Neural progenitor cell (in vitro differentiated cells): ENCODE data around the gene JMJD6. TPM values are rescaled to one million over a fixed set of nuclear protein-coding genes. Genes with fewer than 3 reads are reported as not detected.

ENCODE experiments used
- DNase-seq: peaks from one replicate; pipeline ENCODE4 v3.0.0-alpha.2; 2016; ENCODE audit warnings: low spot score
- H2AFZ ChIP-seq: fragments of 200-600 bp; sonication (generic); replicated peaks from 2 replicates; pipeline ENCODE4 v1.6.1; 2016; ENCODE audit warnings: antibody characterized with exemption
- H3F3A ChIP-seq: fragments of 200-600 bp; sonication (generic); 2 replicates; pipeline ENCODE4 v1.6.1; 2016; ENCODE audit warnings: antibody characterized with exemption, low read depth
- H3K27ac ChIP-seq: fragments of 200-600 bp; sonication (generic); 2 replicates; pipeline ENCODE4 v1.5.1; 2016; ENCODE audit warnings: mild to moderate bottlenecking
- H3K27me3 ChIP-seq: fragments of 200-600 bp; sonication (generic); 2 replicates; pipeline ENCODE4 v1.6.1; 2016; ENCODE audit warnings: mild to moderate bottlenecking, moderate library complexity
- H3K36me3 ChIP-seq: fragments of 200-600 bp; sonication (generic); 2 replicates; pipeline ENCODE4 v1.5.1; 2016
- H3K4me1 ChIP-seq: fragments of 200-600 bp; sonication (generic); 2 replicates; pipeline ENCODE4 v1.6.1; 2016; ENCODE audit warnings: mixed run types
- H3K4me2 ChIP-seq: fragments of 200-600 bp; sonication (generic); 2 replicates; pipeline ENCODE4 v1.6.1; 2016
- H3K4me3 ChIP-seq: fragments of 200-600 bp; sonication (generic); 2 replicates; pipeline ENCODE4 v1.5.1; 2016
- H3K79me2 ChIP-seq: fragments of 200-600 bp; sonication (generic); 2 replicates; pipeline ENCODE4 v1.6.1; 2016; ENCODE audit warnings: low read depth
- H3K9ac ChIP-seq: fragments of 200-600 bp; sonication (generic); 2 replicates; pipeline ENCODE4 v1.6.1; 2016
- H3K9me3 ChIP-seq: fragments of 200-600 bp; sonication (generic); 2 replicates; pipeline ENCODE4 v1.5.1; 2016; ENCODE audit warnings: low read depth
- H4K20me1 ChIP-seq: fragments of 200-600 bp; sonication (generic); 2 replicates; pipeline ENCODE4 v1.6.1; 2016; ENCODE audit warnings: low read depth
- H3K27ac Mint-ChIP-seq: 3 replicates; pipeline ENCODE4 v1.8.0; 2021; ENCODE audit warnings: mixed read lengths
- H3K27me3 Mint-ChIP-seq: 2 replicates; pipeline ENCODE4 v1.8.0; 2022; ENCODE audit warnings: low read depth, mild to moderate bottlenecking, inconsistent platforms, moderate library complexity, mixed read lengths; ENCODE audit not compliant: insufficient read depth
- H3K36me3 Mint-ChIP-seq: 3 replicates; pipeline ENCODE4 v1.8.0; 2021; ENCODE audit warnings: mixed read lengths
- H3K4me1 Mint-ChIP-seq: 3 replicates; pipeline ENCODE4 v1.8.0; 2021; ENCODE audit warnings: mixed read lengths
- H3K4me3 Mint-ChIP-seq: 3 replicates; pipeline ENCODE4 v1.8.0; 2021; ENCODE audit warnings: mild to moderate bottlenecking, moderate library complexity, mixed read lengths
- H3K9me3 Mint-ChIP-seq: 3 replicates; pipeline ENCODE4 v1.8.0; 2020; ENCODE audit warnings: mixed read lengths
- EZH2 ChIP-seq: fragments of 200-600 bp; sonication (generic); IDR thresholded peaks from 2 replicates; pipeline ENCODE4 v1.6.1; 2017; ENCODE audit warnings: antibody characterized with exemption, mild to moderate bottlenecking, moderate library complexity
- EZH2phosphoT487 ChIP-seq: fragments of 200-600 bp; sonication (generic); IDR thresholded peaks from 2 replicates; pipeline ENCODE4 v1.6.1; 2017; ENCODE audit warnings: antibody characterized with exemption
- total RNA-seq: library from RNA; depleted of rRNA; stranded (reverse); fragments of >200 nt; gene quantifications from 2 replicates; pipeline ENCODE4 v1.2.3, GENCODE V29; 2015; ENCODE audit warnings: low replicate concordance
- TF ChIP-seq, protein P1 (sequence below): fragments of 200-600 bp; sonication (generic); IDR thresholded peaks from 2 replicates; pipeline ENCODE4 v1.5.1; 2017; ENCODE audit warnings: antibody characterized with exemption, mild to moderate bottlenecking

Gene JMJD6
- total RNA-seq, 1 donor from 2014 or later, result 8.7 TPM

DNA sequence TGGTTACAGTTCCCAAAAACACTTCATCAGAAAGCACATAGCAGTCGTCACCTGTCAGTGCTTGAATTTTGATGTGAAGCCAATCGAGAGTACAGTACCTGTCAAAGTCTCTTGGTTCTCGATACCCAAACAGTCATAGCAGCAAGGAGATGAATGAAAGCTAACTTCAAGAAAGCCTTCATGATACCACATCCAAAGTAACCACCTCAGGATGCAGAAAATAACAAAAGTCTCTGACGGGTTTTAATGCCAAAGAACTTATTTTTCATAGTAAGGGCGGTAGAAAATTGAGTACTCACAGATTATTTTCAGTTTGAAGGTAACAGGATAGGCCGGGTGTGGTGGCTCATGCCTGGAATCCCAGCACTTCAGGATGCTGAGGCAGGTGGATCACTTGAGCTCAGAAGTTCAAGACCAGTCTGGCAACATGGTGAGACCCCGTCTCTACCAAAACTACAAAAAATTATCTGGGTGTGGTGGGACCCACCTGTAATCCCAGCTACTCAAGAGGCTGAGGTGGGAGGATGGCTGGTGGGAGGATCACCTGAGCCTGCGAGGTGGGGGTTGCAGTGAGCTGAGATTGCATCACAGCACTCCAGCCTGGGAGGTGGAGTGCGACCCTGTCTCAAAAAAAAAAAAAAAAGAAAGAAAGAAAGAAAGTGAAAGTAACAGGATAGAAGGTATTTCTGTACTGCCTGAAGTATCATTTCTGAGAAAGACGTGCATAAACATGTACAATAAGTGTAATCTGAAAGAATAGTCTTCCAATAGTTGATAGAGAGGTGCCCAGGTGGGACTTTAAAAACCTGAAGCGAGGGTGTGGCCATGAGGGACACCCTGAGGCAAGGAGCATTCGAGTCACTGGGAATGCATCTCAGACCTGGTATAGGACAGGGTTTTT is 26.9 kb upstream of the JMJD6 start:
- DNase-seq, result no peak
- H3K27ac ChIP-seq, result no peak overlapping the region
- H4K20me1 ChIP-seq, result no peaks in the 10 kb centered on the region
- H3K9me3 ChIP-seq, result no peaks in the 10 kb centered on the region
- H3K79me2 ChIP-seq, result no peaks in the 10 kb centered on the region
- no peaks in the 10 kb centered on the region for H3K4me1 ChIP-seq
- no peaks in the 10 kb centered on the region for H3F3A ChIP-seq
- H3K9ac ChIP-seq, result no peak overlapping the region
- no peaks in the 10 kb centered on the region for H3K27me3 ChIP-seq
- H3K4me2 ChIP-seq, result no peak overlapping the region
- no peak overlapping the region for H3K4me3 Mint-ChIP-seq
- no peaks in the 10 kb centered on the region for H3K27me3 Mint-ChIP-seq
- H3K27ac Mint-ChIP-seq, result no peak overlapping the region
- no peak for TF ChIP-seq EZH2phosphoT487
- TF ChIP-seq EZH2, result no peak
- TF ChIP-seq, protein P1, sequence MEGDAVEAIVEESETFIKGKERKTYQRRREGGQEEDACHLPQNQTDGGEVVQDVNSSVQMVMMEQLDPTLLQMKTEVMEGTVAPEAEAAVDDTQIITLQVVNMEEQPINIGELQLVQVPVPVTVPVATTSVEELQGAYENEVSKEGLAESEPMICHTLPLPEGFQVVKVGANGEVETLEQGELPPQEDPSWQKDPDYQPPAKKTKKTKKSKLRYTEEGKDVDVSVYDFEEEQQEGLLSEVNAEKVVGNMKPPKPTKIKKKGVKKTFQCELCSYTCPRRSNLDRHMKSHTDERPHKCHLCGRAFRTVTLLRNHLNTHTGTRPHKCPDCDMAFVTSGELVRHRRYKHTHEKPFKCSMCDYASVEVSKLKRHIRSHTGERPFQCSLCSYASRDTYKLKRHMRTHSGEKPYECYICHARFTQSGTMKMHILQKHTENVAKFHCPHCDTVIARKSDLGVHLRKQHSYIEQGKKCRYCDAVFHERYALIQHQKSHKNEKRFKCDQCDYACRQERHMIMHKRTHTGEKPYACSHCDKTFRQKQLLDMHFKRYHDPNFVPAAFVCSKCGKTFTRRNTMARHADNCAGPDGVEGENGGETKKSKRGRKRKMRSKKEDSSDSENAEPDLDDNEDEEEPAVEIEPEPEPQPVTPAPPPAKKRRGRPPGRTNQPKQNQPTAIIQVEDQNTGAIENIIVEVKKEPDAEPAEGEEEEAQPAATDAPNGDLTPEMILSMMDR, result no peak
- peaks cover 2% of the 10 kb centered on the region for H3K9me3 Mint-ChIP-seq
- H3K36me3 ChIP-seq, result no peaks in the 10 kb centered on the region
- H3K4me3 ChIP-seq, result no peak overlapping the region
- peaks cover 21% of the 10 kb centered on the region for H3K36me3 Mint-ChIP-seq
- no peaks in the 10 kb centered on the region for H3K4me1 Mint-ChIP-seq
- no peak overlapping the region for H2AFZ ChIP-seq

DNA sequence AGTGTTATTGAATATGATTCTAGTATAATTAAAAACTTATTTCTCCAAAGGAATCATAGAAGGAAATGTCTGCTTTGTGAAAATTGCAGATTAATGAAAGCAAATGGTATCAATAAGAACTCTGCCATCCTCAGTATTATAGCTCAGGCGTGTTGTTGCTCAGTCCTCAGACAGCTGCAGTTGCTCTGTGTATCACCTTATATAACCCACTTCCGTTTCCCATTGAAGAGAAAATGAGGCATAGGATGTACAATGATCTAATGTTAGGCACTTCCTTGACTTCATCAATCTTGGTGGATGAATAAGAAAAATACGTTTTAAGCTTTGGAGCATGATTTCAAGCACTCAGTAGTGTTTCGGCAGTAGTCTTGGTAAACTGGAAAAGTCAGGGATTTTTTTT is 25.6 kb upstream of the JMJD6 start:
- Histone ChIP-seq H3K27me3 (no peaks in the 10 kb centered on the region), H3K27ac (no peak overlapping the region), H3K4me2 (no peak overlapping the region), H3K9ac (no peak overlapping the region), H3K79me2 (no peaks in the 10 kb centered on the region), H4K20me1 (no peaks in the 10 kb centered on the region), H3K4me1 (no peaks in the 10 kb centered on the region), H2AFZ (no peak overlapping the region), H3K36me3 (no peaks in the 10 kb centered on the region), H3K9me3 (no peaks in the 10 kb centered on the region), H3F3A (no peaks in the 10 kb centered on the region), H3K4me3 (no peak overlapping the region)
- Mint-ChIP-seq H3K9me3 (no peaks in the 10 kb centered on the region), H3K36me3 (peaks cover 15% of the 10 kb centered on the region), H3K27me3 (no peaks in the 10 kb centered on the region), H3K4me3 (no peak overlapping the region), H3K27ac (no peak overlapping the region), H3K4me1 (no peaks in the 10 kb centered on the region)
- no peak for DNase-seq
- TF ChIP-seq EZH2 (no peak), EZH2phosphoT487 (no peak)
- TF ChIP-seq, protein P1, result no peak

DNA sequence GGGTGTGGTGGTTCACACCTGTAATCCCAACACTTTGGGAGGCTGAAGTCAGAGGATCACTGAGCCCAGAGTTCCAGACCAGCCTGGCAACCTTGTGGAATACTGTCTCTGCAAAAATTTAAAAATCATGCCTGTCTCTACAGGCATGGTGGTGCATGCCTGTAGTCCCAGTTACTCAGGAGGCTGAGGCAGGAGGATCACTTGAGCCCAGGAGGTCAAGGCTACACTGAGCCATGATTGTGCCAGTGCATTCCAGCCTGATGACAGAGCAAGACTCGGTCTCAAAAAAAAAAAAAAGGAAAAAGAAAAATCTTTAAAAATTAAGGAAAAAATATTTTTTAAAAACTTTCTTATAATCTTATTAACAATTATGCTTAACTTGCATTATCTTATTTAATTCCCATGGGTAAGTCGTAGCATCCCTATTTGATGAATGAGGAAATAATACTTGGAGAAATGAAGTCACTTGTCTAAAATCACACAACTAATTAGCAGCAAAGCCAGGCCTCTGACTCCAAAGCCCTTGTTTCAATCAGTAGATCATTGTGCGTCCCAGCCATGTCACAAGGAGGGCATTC is 25.1 kb upstream of the JMJD6 start:
- H3K9ac ChIP-seq, result no peak overlapping the region
- Mint-ChIP-seq H3K4me1 (no peaks in the 10 kb centered on the region), H3K4me3 (no peak overlapping the region), H3K9me3 (no peaks in the 10 kb centered on the region), H3K27me3 (no peaks in the 10 kb centered on the region), H3K27ac (no peak overlapping the region), H3K36me3 (peaks cover 15% of the 10 kb centered on the region)
- no peaks in the 10 kb centered on the region for H3K36me3 ChIP-seq
- no peak overlapping the region for H3K4me3 ChIP-seq
- H3K9me3 ChIP-seq, result no peaks in the 10 kb centered on the region
- no peaks in the 10 kb centered on the region for H4K20me1 ChIP-seq
- H3K4me1 ChIP-seq, result no peaks in the 10 kb centered on the region
- H3K79me2 ChIP-seq, result no peaks in the 10 kb centered on the region
- no peak overlapping the region for H3K27ac ChIP-seq
- H3K4me2 ChIP-seq, result no peak overlapping the region
- H3F3A ChIP-seq, result no peaks in the 10 kb centered on the region
- H3K27me3 ChIP-seq, result no peaks in the 10 kb centered on the region
- DNase-seq, result no peak
- TF ChIP-seq EZH2, result no peak
- TF ChIP-seq EZH2phosphoT487, result no peak
- TF ChIP-seq, protein P1, result no peak
- H2AFZ ChIP-seq, result no peak overlapping the region
